Tibial nerve (tissue), 4 donors: Measurements from ENCODE around the gene KRT73.

Experiments used
- CTCF ChIP-seq, 5 experiments: fragments of 200-600 bp in 3 of 5; fragments of 450-650 bp in 2 of 5; sonication (generic) in 3 of 5; IDR thresholded peaks; one replicate each; pipeline ENCODE4 v1.5.1; 2016 to 2019; ENCODE audit warnings: antibody characterized with exemption in 5 of 5, mild to moderate bottlenecking in 3 of 5, moderate library complexity in 2 of 5
- EP300 ChIP-seq, 2 donors: sonication (generic); formaldehyde crosslinking; IDR thresholded peaks; one replicate each; pipeline ENCODE4 v1.6.1; 2017; ENCODE audit warnings: antibody characterized with exemption in 2 of 2, mild to moderate bottlenecking in 1 of 2

DNA sequence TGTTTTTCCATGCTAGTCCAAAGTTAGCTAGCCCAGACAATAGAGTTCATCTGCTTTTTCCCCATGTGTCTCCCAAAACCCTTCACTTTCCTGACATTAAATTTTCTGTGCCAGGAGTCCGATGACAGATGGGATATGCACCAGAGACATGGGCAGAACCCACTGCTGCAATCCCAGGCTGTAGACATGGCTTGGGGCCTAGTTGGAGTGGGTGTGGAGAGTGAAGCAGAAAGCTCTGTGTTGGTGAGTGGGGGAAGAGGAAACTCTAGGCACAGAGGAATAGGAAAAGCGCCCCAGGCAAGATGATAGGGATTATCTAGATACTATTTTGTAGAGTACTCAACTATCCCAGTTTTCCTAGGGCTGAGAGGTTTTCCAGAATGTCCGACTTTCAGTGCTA, 39.9 kb downstream of the KRT73 start:
- TF ChIP-seq CTCF (IDR thresholded peaks at IDR 0.05), result no peak
- TF ChIP-seq EP300 (IDR thresholded peaks at IDR 0.05), result no peak
